NCI-H82 treated with DMSO at 0.1 percent for 48 hours (cell line): ENCODE results near the gene ERCC2.

Experiments
- DNase-seq: peaks from one replicate; lab custom pipeline; 2025; ENCODE audit not compliant: unreplicated experiment; lab: John Stamatoyannopoulos, UW

Gene ERCC2

DNA sequence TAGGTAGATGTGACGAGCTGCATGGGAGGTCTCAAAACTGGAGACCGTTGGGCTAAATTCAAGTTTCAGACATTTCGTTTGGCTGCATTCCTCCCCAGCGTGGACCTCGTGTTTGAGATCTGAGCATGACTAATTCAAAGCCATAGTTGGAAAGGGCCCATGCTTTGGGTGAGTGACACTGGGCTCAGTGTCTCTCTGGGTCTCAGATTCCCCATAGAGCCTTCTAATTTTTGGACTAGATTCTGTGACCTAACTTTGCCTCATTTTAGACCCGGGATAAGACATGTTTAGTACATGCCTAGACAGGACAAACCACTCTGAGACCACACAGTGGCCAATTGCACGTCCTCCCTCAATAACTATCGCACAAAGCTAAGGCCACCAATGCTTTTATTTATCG lies 64.3 kb downstream of the ERCC2 start:
- DNase-seq, result no peak

DNA sequence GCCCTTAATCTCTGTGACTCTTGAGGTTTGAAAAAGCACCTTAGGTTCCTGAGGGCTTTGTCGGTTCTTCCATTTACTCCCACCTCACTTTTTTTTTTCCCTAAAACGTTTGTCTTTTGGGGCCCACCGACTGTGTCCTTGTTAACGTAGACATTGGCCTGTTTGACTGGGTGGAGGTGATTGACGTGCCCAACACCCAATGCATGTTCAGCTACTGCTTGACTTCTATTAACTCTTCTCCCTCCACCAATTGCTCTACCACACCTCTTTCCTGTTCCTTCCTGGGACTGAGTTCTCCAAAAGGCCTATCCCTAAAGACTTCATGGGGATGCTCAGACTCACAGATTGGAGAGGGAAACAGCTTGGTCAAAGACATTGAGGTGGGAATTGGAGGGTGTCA lies 65.0 kb downstream of the ERCC2 start:
- DNase-seq, result no peak

DNA sequence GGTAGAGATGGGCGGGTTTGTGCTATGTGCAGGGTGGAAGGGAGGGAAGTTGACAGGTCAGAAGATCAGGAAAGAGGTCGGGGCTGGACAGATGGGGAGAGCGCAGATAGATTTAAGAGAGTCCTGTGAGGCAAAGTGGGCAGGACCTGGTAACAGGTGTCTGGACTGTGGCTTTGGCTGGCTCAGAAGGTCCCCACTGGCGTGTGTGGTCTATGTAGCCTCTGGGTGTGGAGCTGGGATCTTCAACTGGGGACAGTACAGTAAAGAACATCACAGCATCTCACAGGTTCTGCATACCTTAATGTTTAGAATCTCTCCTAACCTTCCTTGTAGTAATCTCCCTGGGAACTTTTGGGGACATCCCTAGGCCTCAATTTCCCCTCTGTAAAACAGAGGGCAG lies 65.4 kb downstream of the ERCC2 start:
- no peak for DNase-seq

DNA sequence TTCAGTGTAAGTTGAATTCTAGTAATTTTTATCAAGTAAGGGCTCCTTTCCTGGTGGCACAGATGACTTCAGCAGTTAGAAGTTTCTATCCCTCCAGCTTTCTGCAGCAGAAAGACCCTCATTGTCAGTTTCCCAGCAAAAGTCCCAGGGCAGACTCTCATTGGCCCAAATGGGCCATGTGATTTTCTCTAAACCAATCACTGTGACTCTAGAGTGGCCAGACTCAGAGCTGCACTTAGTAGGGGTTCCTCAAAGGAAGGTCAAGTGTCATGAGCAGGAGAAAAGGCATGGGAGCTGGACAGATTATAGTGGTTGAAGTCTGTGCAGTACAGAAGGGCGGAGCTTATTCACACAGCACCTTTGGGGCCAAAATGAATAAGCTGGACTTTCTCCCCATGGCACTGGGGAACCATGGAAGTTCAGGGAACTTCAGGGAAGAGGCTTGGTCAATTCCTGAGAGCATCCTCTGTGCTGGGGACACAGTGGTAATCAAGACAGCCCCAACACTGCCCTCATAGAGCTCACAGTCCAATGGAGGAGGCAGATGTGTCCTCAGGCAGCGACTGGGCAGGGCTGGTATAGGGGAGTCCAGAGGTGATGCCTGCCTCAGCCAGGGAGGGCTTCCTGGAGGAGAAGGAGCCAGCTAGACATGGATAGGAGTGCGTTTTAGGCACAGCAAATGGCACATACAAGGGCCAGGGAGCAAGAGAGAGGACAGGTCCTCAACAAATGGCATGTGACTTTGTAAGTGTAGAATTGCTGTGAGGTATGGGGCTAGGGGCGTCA lies 66.0 kb downstream of the ERCC2 start:
- DNase-seq, result no peak

DNA sequence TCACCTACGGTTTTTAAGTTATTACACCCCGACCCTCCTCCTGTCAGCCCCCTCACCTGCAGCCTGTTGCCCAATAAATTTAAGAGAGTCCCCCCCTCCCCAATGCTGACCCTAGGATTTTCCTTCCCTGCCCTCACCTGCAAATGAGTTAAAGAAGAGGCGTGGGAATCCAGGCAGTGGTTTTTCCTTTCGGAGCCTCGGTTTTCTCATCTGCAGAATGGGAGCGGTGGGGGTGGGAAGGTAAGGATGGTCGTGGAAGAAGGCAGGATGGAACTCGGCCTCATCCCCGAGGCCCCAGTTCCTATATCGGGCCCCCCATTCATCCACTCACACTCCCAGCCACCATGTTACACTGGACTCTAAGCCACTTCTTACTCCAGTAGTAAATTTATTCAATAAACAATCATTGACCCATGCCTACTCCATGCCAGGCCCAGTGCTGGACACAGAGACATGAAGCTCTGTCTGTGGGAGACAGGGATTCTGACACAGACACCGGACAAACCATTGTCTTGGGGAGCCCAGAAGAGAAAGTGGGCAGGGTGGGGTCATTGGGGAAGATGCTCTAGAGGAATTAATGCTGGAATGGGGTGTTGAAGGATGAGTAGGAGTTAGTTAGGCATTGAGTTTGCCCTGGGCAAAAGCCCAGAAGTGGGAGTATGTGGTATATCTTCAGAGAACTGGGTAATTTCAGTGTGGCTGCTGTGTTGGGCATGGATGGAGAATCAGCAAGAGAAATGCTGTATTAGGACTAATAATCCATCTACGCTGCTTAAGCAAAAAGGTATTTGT lies 66.9 kb downstream of the ERCC2 start:
- no peak for DNase-seq

DNA sequence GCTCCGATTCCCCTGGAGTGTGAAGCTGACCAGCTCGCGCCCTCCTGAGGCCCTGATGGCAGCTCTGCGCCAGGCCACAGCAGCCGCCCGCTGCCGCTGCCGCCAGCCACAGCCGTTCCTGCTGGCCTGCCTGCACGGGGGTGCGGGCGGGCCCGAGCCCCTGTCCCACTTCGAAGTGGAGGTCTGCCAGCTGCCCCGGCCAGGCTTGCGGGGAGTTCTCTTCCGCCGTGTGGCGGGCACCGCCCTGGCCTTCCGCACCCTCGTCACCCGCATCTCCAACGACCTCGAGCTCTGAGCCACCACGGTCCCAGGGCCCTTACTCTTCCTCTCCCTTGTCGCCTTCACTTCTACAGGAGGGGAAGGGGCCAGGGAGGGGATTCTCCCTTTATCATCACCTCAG lies 68.0 kb downstream of the ERCC2 start:
- DNase-seq, result no peak
